ENCODE measurements around the gene WDFY2.

The WDFY2 gene

DNA sequence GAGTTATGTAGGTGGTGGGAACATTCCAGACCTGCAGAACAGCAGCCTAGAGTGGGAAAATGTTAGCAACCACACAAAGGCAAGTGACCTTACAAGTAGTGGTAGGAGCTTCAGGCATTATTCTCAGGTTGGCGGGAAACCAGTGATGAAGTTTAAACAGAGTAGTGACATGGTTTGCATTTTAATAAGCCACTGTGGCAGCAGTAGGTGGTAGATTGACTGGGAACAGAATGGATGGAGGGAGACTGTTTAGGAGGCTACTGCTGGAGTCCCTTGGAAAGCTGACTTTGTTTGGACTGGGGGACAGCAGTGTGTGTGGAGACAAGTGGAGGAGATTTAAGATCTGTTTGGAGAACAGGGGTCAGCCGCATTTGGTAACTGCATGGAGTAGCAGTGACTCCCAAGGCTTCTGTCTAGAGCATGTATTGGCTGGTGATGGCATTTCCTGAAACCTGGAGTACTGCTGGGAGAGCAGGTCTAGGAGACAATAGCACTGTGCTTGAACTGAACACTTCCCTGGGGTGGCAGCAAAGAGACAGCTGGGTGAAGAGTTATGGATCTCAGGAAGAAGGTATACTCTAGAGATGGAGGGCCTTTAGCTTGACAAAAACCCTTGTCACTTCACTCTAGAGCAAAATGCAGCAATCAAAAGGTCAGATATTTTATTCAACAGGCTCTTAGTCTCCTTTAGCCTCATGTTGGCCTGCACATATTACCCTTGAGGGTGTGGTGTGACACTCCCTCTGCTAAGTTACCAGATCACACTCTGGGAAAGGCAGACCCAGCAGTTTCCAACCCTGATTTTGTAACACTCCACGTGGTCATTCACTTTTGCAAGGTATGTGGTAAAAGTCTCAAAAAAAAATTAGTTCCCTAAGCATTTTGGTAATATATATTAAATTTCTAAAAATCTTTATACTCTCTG, 149.4 kb downstream of the WDFY2 start:
- in situ Hi-C loops (cut with MboI; ENCODE audit: low sequenced_read_pairs): no loop called here

DNA sequence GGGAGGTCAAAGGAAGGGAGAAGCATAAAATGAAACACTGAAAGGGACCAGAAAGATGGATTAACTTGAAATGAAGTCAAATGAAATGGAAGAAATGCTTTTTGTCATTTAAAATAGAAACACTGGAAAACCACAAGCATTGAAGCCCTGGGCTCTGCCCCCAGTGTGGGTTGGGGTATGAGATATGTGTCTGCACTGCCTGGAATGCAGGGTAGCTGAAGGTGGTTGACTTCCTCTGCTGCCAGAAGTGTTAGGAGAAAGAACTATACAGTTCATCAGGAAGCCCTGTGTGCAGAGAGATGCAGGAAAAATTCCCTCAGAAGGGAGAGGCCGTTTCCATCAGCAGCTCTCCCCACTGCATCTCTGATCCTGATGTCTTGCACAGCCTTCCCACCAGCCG, 150.5 kb downstream of the WDFY2 start:
- in situ Hi-C loops (cut with MboI; ENCODE audit: low sequenced_read_pairs): no loop called here

GRCh38 chr13:51737609-51738008, 153.3 kb downstream of the WDFY2 start:
- in situ Hi-C loops (cut with MboI; ENCODE audit: low sequenced_read_pairs): no loop called here

- in situ Hi-C loops (cut with MboI; ENCODE audit: low sequenced_read_pairs): no loop called here
Measured at GRCh38 chr13:51738226-51738905, 154.1 kb downstream of the WDFY2 start.

DNA sequence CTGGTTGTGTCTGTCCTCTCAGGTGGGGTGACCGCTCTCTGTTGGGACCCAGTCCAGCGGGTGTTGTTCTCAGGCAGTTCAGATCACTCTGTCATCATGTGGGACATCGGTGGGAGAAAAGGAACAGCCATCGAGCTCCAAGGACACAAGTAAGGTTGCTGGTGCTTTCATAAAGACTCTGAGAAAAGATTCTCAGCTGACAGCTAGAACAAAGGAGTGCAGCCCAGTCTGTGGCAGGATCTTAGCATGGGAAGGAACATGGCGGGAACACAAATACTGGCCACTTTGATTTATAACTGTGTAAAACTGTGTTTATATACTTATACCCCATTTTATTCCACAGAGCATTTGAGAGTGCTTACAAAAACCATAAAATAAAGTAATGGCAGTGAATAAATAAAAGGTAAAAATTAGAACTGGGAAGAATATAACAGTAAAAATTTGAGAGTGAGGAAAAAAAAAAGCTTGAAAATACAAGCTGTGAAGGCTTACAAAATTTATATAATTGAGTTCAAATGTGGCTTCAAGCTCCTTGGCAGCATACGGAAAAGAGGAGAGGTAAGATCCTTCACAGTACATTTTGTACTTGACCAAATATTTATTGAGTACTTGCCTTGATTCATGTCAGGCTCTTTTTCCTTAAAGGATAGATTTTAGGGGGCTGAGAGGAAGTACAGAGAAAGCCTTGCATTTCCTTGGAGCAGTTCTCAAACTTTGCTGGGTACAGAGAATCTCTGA, 154.9 kb downstream of the WDFY2 start:
- in situ Hi-C loops (cut with MboI; ENCODE audit: low sequenced_read_pairs): no loop called here

GRCh38 chr13:51740698-51741097, 156.4 kb downstream of the WDFY2 start:
- in situ Hi-C loops (cut with MboI; ENCODE audit: low sequenced_read_pairs): no loop called here

- in situ Hi-C loops (cut with MboI; ENCODE audit: low sequenced_read_pairs): no loop called here
Measured at GRCh38 chr13:51742031-51742430, 157.8 kb downstream of the WDFY2 start.

GRCh38 chr13:51742611-51743010, 158.3 kb downstream of the WDFY2 start:
- in situ Hi-C loops (cut with MboI; ENCODE audit: low sequenced_read_pairs): no loop called here

DNA sequence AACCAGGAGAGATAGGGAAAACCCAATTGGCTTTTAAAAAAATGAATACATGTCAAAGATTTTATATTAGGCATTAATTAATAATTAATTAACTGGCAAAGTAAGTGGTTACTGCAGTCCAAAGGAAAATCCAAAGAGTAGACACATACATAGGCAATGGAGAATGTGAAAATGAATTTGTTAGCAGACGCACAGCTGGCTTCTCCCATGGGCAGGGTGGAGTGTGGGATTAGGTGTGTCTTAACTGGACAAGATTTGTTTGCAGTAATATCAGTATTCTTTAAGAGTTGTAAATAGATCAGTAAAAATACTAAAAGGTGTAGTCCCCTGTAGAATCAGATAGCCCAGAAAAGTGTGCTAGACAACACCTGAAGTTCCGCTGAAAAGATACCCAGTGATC, 161.0 kb downstream of the WDFY2 start:
- in situ Hi-C loops (cut with MboI; ENCODE audit: low sequenced_read_pairs): no loop called here

DNA sequence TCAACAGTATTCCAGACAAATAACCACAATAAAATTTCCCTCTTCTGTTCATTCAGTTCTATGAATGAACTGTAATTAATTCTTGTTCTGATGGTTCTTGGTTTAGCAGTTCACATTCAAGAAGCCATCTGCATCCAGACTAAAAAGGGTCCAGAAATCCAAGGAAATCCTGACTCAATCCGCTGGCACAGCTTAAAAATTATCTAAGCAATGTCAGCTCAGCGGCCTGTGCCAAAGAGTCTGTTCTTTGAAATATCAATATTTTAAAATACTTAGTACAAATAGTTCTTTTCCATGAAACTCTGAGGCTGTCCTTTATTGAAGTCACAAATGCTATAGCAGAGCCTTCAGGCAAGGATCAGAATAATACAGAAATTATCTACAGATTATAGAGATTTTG, 162.5 kb downstream of the WDFY2 start:
- in situ Hi-C loops (cut with MboI; ENCODE audit: low sequenced_read_pairs): no loop called here

- in situ Hi-C loops (cut with MboI; ENCODE audit: low sequenced_read_pairs): no loop called here
Measured at GRCh38 chr13:51747438-51748434, 163.5 kb downstream of the WDFY2 start.

DNA sequence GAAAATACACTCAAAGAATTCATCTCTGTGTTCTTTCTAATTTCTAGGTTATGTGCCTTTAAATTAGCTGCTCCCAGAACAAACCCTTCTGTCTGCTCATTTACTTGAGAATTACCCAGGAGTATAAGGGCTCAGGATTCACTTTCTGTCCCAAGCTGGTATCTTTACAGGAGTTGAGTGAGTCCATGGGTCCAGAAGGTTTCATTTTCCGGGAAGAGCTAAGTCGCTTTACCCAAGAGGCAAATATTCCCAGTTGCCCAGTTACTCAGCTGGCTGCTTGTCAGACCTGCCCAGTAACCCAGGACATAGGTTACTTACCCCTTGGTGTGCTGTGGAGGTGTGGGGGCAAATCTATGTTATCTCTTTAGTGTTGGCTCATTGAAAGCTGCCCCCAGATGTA, 172.4 kb downstream of the WDFY2 start:
- in situ Hi-C loops (cut with MboI; ENCODE audit: low sequenced_read_pairs): loop anchor here (25.0 kb wide), 1 partner anchor 319 kb away; no protein-coding TSS in a partner anchor

DNA sequence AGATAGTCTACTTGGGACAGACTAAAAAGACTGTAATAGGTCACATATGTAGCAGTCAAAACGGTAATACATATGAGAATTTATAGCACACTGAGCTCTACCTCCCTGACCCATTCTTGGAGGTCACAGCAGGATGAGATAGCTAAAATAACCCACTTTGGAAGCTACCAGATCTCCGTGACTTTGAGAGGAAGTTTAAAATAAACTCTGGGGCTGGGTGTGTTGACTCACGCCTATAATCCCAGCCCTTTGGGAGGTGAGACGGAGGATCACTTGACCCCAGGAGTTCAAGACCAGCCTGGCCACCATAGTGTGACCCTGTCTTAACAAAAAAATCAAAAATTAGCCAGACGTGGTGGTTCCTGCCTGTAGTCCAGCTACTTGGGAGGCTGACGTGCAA, 174.4 kb downstream of the WDFY2 start:
- in situ Hi-C loops (cut with MboI; ENCODE audit: low sequenced_read_pairs): loop anchor here (25.0 kb wide), 1 partner anchor 321 kb away; no protein-coding TSS in a partner anchor

DNA sequence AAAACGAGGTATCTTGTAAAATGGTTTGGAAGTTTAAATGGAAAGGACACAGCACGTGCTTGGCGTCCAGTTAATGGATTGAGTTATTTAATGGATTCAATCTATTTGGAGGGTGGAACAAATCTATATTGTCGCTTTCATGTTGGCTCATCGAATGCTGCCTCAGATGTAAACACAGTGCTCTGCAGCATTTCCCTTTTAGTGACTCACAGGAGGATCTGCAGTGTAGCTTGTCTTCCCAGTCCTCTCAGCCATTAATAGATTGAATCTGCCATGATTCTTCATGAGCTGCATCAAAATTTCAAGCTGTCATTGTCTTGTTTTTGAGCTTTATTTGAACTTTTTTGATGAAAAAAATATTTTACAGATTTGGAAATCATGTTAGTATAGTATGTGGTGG, 175.0 kb downstream of the WDFY2 start:
- in situ Hi-C loops (cut with MboI; ENCODE audit: low sequenced_read_pairs): loop anchor here (25.0 kb wide), 1 partner anchor 322 kb away; no protein-coding TSS in a partner anchor

DNA sequence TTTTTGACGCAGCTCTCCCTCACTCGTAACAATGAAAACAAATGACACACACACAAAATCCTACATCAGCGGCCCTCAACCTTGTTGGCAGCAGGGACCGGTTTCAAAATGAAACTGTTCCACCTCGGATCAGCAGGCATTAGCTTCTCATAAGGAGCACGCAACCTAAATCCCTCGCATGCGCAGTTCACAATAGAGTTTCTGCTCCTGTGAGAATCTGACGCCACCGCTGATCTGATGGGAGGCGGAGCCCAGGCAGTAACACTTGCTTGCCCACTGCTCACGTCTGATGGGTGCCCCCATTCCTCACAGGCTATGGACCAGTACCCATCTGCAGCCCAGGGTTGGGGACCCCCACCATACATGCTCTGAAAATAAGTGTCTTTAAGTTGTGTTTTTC, 176.3 kb downstream of the WDFY2 start:
- in situ Hi-C loops (cut with MboI; ENCODE audit: low sequenced_read_pairs): loop anchor here (25.0 kb wide), 1 partner anchor 323 kb away; no protein-coding TSS in a partner anchor

DNA sequence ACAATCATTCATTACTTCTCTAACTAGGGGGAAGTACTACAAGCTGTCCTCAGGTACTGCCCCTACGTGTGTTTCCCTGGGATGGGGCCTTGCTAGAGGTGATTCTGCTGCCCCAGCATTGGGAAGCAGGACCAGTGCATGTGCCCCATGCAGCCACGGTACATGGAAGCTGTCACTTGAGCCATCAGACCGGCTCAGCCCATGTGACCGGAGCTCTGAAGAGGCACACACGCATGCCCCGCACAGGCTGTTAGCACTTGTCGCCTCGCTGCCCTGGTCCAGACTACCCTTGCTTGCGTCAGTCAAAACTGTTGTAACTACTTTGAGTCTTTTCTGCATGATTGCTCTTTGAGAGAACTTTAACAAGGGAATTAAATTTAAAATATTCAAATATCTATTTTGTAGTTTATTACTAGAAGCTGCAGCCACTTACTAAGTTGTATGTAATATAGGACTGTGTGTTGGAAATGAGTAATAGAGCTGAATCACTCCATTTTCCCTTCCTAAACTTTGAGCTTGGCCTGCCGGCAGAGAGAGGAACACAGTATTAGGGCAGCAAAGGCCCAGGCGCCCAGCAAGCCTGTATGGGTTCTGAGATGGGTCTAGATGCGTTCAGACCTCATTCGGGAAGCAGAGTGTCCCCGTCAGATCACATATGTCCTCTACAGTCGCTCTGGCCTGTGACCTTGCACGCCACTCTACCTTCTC, 177.5 kb downstream of the WDFY2 start:
- in situ Hi-C loops (cut with MboI; ENCODE audit: low sequenced_read_pairs): loop anchor here (25.0 kb wide), 1 partner anchor 324 kb away; no protein-coding TSS in a partner anchor

DNA sequence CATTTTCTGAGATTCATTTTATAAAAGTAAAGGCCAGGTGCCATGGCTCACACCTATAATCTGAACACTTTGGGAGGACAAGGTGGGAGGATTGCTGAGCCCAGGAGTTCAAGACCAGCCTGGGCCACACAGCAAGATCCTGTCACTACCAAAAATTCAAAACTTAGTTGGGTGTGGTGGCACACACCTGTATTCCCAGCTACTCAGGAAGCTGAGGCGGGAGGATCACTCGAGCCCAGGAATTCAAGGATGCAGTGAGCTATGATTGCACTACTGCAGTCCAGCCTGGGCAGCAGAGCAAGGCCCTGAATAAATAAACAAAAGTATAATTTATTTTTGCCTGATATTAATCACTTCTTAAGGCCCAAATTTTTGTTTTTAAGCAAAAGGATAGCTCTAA, 179.2 kb downstream of the WDFY2 start:
- in situ Hi-C loops (cut with MboI; ENCODE audit: low sequenced_read_pairs): loop anchor here (25.0 kb wide), 1 partner anchor 326 kb away; no protein-coding TSS in a partner anchor

DNA sequence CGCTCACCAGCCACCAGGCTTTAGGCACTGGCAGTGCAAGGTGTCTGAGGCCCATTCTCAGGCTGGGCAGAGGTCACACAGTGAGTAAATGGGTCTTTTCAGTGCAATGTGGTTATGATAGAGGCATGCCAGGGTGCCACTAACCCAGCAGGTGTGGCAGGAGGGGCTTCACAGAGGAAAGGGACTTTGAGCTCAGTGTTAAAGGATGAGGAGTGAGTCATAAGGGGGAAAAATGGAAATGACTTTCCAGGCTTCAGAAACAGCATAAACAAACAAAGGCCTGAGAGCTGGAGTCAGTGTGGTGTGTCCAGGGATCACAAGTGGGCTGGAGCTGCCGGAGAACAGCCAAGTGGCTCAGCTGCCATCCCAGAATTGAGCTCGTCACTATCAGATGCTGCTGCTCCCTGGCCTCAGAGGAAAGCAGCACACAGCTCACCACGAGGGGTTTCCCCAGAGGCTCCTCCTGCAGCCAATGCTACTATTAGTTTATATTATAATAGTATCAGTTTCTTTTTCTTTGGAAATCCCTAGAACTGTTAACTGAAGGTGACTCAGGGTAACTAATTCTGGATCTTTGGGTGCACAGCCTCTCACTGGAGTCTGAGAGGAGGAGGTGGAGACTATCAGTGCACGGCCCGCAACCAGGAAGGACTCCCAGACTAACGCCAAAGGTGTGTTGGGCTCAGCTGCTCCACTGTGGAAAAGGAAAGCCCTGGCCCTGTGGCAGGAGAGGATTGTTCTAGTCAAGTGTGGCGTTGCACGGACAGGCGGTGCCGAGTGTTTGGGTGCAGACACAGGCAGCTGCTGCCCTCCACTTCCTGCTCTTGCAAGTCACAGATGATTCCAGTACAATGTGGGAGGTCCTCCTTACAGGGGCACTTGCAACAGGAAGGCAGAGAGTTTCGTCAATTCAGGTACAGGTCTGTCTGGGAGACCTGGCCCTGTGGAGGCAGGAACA, 180.2 kb downstream of the WDFY2 start:
- in situ Hi-C loops (cut with MboI; ENCODE audit: low sequenced_read_pairs): loop anchor here (25.0 kb wide), 1 partner anchor 327 kb away; no protein-coding TSS in a partner anchor

Measured in HL-60/S4 treated with phorbol 12-myristate 13-acetate at 8.2 ng/mL for 4 days and 3 days (cell line).